ENCODE results near the gene FCHSD2. TPM values are rescaled to one million over a fixed set of nuclear protein-coding genes. Genes with fewer than 3 reads are reported as not detected.

Gene FCHSD2
- total and polyA plus RNA-seq, 2 of the 8 experiments (the other 6 are each of a cell fraction or from before 2014, with no cell fraction given): 4.1 to 7.8 TPM

DNA sequence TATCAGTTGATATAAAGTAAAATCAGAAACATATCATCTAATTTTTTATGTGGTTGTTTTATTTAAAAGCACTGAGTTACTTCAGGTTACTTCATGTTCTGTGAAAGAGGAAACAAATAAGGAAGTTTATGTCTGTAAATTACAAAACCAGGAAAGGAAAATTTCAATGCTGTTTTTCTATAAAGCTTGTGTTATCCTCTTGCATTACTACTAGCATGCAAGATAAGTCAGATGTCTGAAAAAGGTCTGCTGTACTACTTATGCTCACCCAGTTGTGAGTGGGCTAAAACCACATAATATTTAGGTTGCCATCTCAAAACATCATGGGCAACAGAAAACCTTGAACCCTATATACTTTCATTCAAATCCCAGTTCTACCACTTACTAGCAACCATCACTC is 206.4 kb downstream of the FCHSD2 start (continued):
- TF ChIP-seq, protein P1, sequence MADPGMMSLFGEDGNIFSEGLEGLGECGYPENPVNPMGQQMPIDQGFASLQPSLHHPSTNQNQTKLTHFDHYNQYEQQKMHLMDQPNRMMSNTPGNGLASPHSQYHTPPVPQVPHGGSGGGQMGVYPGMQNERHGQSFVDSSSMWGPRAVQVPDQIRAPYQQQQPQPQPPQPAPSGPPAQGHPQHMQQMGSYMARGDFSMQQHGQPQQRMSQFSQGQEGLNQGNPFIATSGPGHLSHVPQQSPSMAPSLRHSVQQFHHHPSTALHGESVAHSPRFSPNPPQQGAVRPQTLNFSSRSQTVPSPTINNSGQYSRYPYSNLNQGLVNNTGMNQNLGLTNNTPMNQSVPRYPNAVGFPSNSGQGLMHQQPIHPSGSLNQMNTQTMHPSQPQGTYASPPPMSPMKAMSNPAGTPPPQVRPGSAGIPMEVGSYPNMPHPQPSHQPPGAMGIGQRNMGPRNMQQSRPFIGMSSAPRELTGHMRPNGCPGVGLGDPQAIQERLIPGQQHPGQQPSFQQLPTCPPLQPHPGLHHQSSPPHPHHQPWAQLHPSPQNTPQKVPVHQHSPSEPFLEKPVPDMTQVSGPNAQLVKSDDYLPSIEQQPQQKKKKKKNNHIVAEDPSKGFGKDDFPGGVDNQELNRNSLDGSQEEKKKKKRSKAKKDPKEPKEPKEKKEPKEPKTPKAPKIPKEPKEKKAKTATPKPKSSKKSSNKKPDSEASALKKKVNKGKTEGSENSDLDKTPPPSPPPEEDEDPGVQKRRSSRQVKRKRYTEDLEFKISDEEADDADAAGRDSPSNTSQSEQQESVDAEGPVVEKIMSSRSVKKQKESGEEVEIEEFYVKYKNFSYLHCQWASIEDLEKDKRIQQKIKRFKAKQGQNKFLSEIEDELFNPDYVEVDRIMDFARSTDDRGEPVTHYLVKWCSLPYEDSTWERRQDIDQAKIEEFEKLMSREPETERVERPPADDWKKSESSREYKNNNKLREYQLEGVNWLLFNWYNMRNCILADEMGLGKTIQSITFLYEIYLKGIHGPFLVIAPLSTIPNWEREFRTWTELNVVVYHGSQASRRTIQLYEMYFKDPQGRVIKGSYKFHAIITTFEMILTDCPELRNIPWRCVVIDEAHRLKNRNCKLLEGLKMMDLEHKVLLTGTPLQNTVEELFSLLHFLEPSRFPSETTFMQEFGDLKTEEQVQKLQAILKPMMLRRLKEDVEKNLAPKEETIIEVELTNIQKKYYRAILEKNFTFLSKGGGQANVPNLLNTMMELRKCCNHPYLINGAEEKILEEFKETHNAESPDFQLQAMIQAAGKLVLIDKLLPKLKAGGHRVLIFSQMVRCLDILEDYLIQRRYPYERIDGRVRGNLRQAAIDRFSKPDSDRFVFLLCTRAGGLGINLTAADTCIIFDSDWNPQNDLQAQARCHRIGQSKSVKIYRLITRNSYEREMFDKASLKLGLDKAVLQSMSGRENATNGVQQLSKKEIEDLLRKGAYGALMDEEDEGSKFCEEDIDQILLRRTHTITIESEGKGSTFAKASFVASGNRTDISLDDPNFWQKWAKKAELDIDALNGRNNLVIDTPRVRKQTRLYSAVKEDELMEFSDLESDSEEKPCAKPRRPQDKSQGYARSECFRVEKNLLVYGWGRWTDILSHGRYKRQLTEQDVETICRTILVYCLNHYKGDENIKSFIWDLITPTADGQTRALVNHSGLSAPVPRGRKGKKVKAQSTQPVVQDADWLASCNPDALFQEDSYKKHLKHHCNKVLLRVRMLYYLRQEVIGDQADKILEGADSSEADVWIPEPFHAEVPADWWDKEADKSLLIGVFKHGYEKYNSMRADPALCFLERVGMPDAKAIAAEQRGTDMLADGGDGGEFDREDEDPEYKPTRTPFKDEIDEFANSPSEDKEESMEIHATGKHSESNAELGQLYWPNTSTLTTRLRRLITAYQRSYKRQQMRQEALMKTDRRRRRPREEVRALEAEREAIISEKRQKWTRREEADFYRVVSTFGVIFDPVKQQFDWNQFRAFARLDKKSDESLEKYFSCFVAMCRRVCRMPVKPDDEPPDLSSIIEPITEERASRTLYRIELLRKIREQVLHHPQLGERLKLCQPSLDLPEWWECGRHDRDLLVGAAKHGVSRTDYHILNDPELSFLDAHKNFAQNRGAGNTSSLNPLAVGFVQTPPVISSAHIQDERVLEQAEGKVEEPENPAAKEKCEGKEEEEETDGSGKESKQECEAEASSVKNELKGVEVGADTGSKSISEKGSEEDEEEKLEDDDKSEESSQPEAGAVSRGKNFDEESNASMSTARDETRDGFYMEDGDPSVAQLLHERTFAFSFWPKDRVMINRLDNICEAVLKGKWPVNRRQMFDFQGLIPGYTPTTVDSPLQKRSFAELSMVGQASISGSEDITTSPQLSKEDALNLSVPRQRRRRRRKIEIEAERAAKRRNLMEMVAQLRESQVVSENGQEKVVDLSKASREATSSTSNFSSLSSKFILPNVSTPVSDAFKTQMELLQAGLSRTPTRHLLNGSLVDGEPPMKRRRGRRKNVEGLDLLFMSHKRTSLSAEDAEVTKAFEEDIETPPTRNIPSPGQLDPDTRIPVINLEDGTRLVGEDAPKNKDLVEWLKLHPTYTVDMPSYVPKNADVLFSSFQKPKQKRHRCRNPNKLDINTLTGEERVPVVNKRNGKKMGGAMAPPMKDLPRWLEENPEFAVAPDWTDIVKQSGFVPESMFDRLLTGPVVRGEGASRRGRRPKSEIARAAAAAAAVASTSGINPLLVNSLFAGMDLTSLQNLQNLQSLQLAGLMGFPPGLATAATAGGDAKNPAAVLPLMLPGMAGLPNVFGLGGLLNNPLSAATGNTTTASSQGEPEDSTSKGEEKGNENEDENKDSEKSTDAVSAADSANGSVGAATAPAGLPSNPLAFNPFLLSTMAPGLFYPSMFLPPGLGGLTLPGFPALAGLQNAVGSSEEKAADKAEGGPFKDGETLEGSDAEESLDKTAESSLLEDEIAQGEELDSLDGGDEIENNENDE (IDR thresholded peaks at IDR 0.05; ENCODE audit: insufficient replicate concordance, low read length): no peak
- TF ChIP-seq YY1 (IDR thresholded peaks at IDR 0.05; ENCODE audit: low read depth, low read length) (no peak), CHD2 (IDR thresholded peaks at IDR 0.05; ENCODE audit: low read length) (no peak), TBP (IDR thresholded peaks at IDR 0.05; ENCODE audit: low read depth, low read length) (no peak), GTF2F1 (IDR thresholded peaks at IDR 0.05; ENCODE audit: borderline replicate concordance, low read depth, low read length) (no peak), KDM4A (IDR thresholded peaks at IDR 0.05; ENCODE audit: low read depth, low read length, severe bottlenecking) (no peak), NANOG (IDR thresholded peaks at IDR 0.05; ENCODE audit: insufficient read depth, low read depth, low read length, poor library complexity, severe bottlenecking) (no peak)
- TF ChIP-seq, protein P2, sequence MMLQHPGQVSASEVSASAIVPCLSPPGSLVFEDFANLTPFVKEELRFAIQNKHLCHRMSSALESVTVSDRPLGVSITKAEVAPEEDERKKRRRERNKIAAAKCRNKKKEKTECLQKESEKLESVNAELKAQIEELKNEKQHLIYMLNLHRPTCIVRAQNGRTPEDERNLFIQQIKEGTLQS (IDR thresholded peaks at IDR 0.05; ENCODE audit: insufficient read depth, low read depth, low read length): no peak
